Smooth muscle cell (in vitro differentiated cells): Measurements from ENCODE around the gene LRP6. TPM values are rescaled to one million over a fixed set of nuclear protein-coding genes. Genes with fewer than 3 reads are reported as not detected.

Experiments used
- DNase-seq: peaks from one replicate; lab custom pipeline; 2025; ENCODE audit not compliant: unreplicated experiment; lab: John Stamatoyannopoulos, UW
- H2AFZ ChIP-seq: fragments of 200-600 bp; sonication (generic); 2 replicates; pipeline ENCODE4 v1.6.0; 2016; ENCODE audit warnings: antibody characterized with exemption, low read depth, mild to moderate bottlenecking
- H3F3A ChIP-seq: fragments of 200-600 bp; sonication (generic); 2 replicates; pipeline ENCODE4 v1.6.0; 2017; ENCODE audit warnings: antibody characterized with exemption, low read depth
- H3K27ac ChIP-seq: fragments of 200-600 bp; sonication (generic); 2 replicates; pipeline ENCODE4 v1.5.1; 2016; ENCODE audit warnings: low read depth, mild to moderate bottlenecking
- H3K27me3 ChIP-seq: fragments of 200-600 bp; sonication (generic); 2 replicates; pipeline ENCODE4 v1.6.1; 2016; ENCODE audit warnings: low read depth, mild to moderate bottlenecking
- H3K36me3 ChIP-seq: fragments of 200-600 bp; sonication (generic); 2 replicates; pipeline ENCODE4 v1.5.1; 2016; ENCODE audit warnings: low read depth
- H3K4me1 ChIP-seq: fragments of 200-600 bp; sonication (generic); 2 replicates; pipeline ENCODE4 v1.5.1; 2016; ENCODE audit warnings: low read depth
- H3K4me2 ChIP-seq: fragments of 200-600 bp; sonication (generic); 2 replicates; pipeline ENCODE4 v1.6.0; 2016; ENCODE audit warnings: mild to moderate bottlenecking
- H3K4me3 ChIP-seq: fragments of 200-600 bp; sonication (generic); 2 replicates; pipeline ENCODE4 v1.5.1; 2016; ENCODE audit warnings: mild to moderate bottlenecking
- H3K79me2 ChIP-seq: fragments of 200-600 bp; sonication (generic); 2 replicates; pipeline ENCODE4 v1.6.0; 2016; ENCODE audit warnings: low read depth, mild to moderate bottlenecking
- H3K9ac ChIP-seq: fragments of 200-600 bp; sonication (generic); 2 replicates; pipeline ENCODE4 v1.6.0; 2016; ENCODE audit warnings: low read depth
- H3K9me3 ChIP-seq: fragments of 200-600 bp; sonication (generic); replicated peaks from 2 replicates; pipeline ENCODE4 v1.5.1; 2016; ENCODE audit warnings: low read depth
- H4K20me1 ChIP-seq: fragments of 200-600 bp; sonication (generic); 2 replicates; pipeline ENCODE4 v1.6.0; 2016; ENCODE audit warnings: low read depth
- CTCF ChIP-seq: fragments of 200-600 bp; sonication (generic); IDR thresholded peaks from 2 replicates; pipeline ENCODE4 v1.5.1; 2017; ENCODE audit warnings: borderline replicate concordance, mild to moderate bottlenecking, antibody characterized with exemption; ENCODE audit not compliant: insufficient read depth, poor library complexity, severe bottlenecking
- WGBS: methylation state at CpG from one replicate; pipeline ENCODE4 v1.1.7; 2016; ENCODE audit warnings: low lambda C conversion rate; 5-methylcytosine and 5-hydroxymethylcytosine counted together
- polyA plus RNA-seq: library from polyadenylated mRNA; unstranded; fragments of >200 nt; fragmentation: Nextera tagmentation; extraction: Ambion mirVana; gene quantifications from 2 replicates; pipeline ENCODE4 v1.2.1, GENCODE V29; 2016
- total RNA-seq: library from RNA; depleted of rRNA; stranded (reverse); fragments of >200 nt; gene quantifications from 2 replicates; pipeline ENCODE4 v1.2.3, GENCODE V29; 2014

Gene LRP6
- total and polyA plus RNA-seq, 2 experiments from 2014 or later = 10.6 to 21.1 TPM

- Histone ChIP-seq H3K4me2 (no peak overlapping the region), H3K4me1 (peaks cover 16% of the 10 kb centered on the region), H3K36me3 (no peaks in the 10 kb centered on the region), H3K27ac (no peak overlapping the region), H2AFZ (no peak overlapping the region), H3K9me3 (no peaks in the 10 kb centered on the region), H3K79me2 (peaks cover 77% of the 10 kb centered on the region), H3K4me3 (no peak overlapping the region), H3K9ac (no peak overlapping the region), H4K20me1 (peaks cover 97% of the 10 kb centered on the region), H3F3A (no peaks in the 10 kb centered on the region), H3K27me3 (no peaks in the 10 kb centered on the region)
- TF ChIP-seq CTCF = no peak
- 28% methylated on average over 3 of the region's 3 CpGs for WGBS
- DNase-seq = no peak
Measured at GRCh38 chr12:12216349-12217017, 50.4 kb downstream of the LRP6 start.

- peaks cover 97% of the 10 kb centered on the region for H4K20me1 ChIP-seq
- peaks cover 11% of the 10 kb centered on the region for H3K4me1 ChIP-seq
- TF ChIP-seq CTCF = no peak
- no peak overlapping the region for H3K4me2 ChIP-seq
- peaks cover 3% of the 10 kb centered on the region for H3K36me3 ChIP-seq
- no peak overlapping the region for H2AFZ ChIP-seq
- no peak for DNase-seq
- no peaks in the 10 kb centered on the region for H3F3A ChIP-seq
- H3K9ac ChIP-seq = no peak overlapping the region
- H3K79me2 ChIP-seq = peaks cover 63% of the 10 kb centered on the region
- H3K9me3 ChIP-seq = no peaks in the 10 kb centered on the region
- H3K4me3 ChIP-seq = no peak overlapping the region
- no peak overlapping the region for H3K27ac ChIP-seq
- H3K27me3 ChIP-seq = no peaks in the 10 kb centered on the region
- WGBS = 59% methylated on average over 3 of the region's 3 CpGs
Measured at GRCh38 chr12:12214635-12215131, 52.2 kb downstream of the LRP6 start.

- no peak for TF ChIP-seq CTCF
- Histone ChIP-seq H3K4me3 (no peak overlapping the region), H3K36me3 (peaks cover 3% of the 10 kb centered on the region), H2AFZ (no peak overlapping the region), H3K79me2 (peaks cover 63% of the 10 kb centered on the region), H4K20me1 (peaks cover 97% of the 10 kb centered on the region), H3K9me3 (no peaks in the 10 kb centered on the region), H3K9ac (no peak overlapping the region), H3K4me2 (no peak overlapping the region), H3K27me3 (no peaks in the 10 kb centered on the region), H3K4me1 (peaks cover 11% of the 10 kb centered on the region), H3K27ac (no peak overlapping the region), H3F3A (no peaks in the 10 kb centered on the region)
- DNase-seq = no peak
Measured at GRCh38 chr12:12214201-12214600, 52.6 kb downstream of the LRP6 start.

- DNase-seq = no peak
- Histone ChIP-seq H3K4me1 (peaks cover 11% of the 10 kb centered on the region), H2AFZ (no peak overlapping the region), H3K4me3 (no peak overlapping the region), H3K27me3 (no peaks in the 10 kb centered on the region), H3K36me3 (peaks cover 3% of the 10 kb centered on the region), H3K9me3 (no peaks in the 10 kb centered on the region), H3K4me2 (no peak overlapping the region), H3K27ac (no peak overlapping the region), H4K20me1 (peaks cover 98% of the 10 kb centered on the region), H3F3A (no peaks in the 10 kb centered on the region), H3K9ac (no peak overlapping the region), H3K79me2 (peaks cover 61% of the 10 kb centered on the region)
- no peak for TF ChIP-seq CTCF
- 87% methylated on average over 1 of the region's 1 CpG for WGBS
Measured at GRCh38 chr12:12212769-12213168, 54.1 kb downstream of the LRP6 start.
